Measurements from ENCODE around the gene ORC2. TPM values are rescaled to one million over a fixed set of nuclear protein-coding genes. Genes with fewer than 3 reads are reported as not detected.
"Not testable (repeated sequence)": the region's sequence is repeated elsewhere in the genome, so short reads cannot be mapped to it uniquely, and the experiment has no call there.

ORC2 gene
- total RNA-seq, 1 donor from 2014 or later = 25.5 TPM

DNA sequence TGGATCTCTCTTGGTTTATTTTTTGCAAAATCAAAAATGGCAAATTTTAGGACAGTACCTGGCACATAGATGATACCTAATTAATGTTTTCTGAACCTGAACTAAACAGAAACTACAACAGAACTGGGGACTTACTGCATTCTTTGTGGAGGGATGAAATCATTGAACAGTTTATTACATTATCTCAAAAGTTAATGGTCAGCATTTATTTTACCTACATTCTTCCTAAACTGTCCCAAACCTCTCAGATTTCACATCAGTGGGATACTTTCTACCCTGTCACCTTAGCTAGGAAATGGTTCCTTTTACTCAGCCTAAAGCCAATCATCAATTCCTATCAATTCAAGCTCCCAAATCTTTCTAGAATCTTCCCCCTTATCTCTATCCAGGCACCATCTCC, 64.0 kb downstream of the ORC2 start:
- Histone ChIP-seq H3K36me3 (ENCODE audit: insufficient read depth, low read length) (peaks cover 48% of the 10 kb centered on the region), H3K27ac (ENCODE audit: low read depth, low read length) (no peak overlapping the region), H3K27me3 (ENCODE audit: insufficient read depth, low read length) (no peaks in the 10 kb centered on the region), H3K79me2 (ENCODE audit: insufficient read depth, low read length) (no peaks in the 10 kb centered on the region), H3K4me2 (ENCODE audit: low read length) (no peak overlapping the region), H3K9me3 (ENCODE audit: insufficient read depth, low read depth, low read length) (no peaks in the 10 kb centered on the region), H3K4me1 (ENCODE audit: insufficient read depth, low read length) (no peaks in the 10 kb centered on the region), H3K4me3 (ENCODE audit: insufficient read depth, low read depth, low read length) (no peak overlapping the region), H3K9ac (ENCODE audit: low read length) (no peak overlapping the region), H4K20me1 (ENCODE audit: insufficient read depth, low read length) (no peaks in the 10 kb centered on the region), H2AFZ (ENCODE audit: low read depth, low read length) (no peak overlapping the region)
- no peak for TF ChIP-seq EZH2 (IDR thresholded peaks at IDR 0.05; ENCODE audit: insufficient read depth, low read length)
- TF ChIP-seq, protein P1, sequence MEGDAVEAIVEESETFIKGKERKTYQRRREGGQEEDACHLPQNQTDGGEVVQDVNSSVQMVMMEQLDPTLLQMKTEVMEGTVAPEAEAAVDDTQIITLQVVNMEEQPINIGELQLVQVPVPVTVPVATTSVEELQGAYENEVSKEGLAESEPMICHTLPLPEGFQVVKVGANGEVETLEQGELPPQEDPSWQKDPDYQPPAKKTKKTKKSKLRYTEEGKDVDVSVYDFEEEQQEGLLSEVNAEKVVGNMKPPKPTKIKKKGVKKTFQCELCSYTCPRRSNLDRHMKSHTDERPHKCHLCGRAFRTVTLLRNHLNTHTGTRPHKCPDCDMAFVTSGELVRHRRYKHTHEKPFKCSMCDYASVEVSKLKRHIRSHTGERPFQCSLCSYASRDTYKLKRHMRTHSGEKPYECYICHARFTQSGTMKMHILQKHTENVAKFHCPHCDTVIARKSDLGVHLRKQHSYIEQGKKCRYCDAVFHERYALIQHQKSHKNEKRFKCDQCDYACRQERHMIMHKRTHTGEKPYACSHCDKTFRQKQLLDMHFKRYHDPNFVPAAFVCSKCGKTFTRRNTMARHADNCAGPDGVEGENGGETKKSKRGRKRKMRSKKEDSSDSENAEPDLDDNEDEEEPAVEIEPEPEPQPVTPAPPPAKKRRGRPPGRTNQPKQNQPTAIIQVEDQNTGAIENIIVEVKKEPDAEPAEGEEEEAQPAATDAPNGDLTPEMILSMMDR (IDR thresholded peaks at IDR 0.05; ENCODE audit: insufficient read depth, low read depth, low read length) = no peak
- Mint-ChIP-seq H3K27me3 (ENCODE audit: low read depth, unreplicated experiment) (no peaks in the 10 kb centered on the region), H3K4me3 (ENCODE audit: unreplicated experiment) (no peak overlapping the region), H3K36me3 (ENCODE audit: low read depth, unreplicated experiment) (peaks cover 4% of the 10 kb centered on the region), H3K4me1 (ENCODE audit: low read depth, unreplicated experiment) (no peaks in the 10 kb centered on the region), H3K27ac (ENCODE audit: unreplicated experiment) (no peak overlapping the region), H3K9me3 (ENCODE audit: unreplicated experiment) (no peaks in the 10 kb centered on the region)
- FAIRE-seq = no peak
- DNase-seq (ENCODE audit: low read depth) = no peak

DNA sequence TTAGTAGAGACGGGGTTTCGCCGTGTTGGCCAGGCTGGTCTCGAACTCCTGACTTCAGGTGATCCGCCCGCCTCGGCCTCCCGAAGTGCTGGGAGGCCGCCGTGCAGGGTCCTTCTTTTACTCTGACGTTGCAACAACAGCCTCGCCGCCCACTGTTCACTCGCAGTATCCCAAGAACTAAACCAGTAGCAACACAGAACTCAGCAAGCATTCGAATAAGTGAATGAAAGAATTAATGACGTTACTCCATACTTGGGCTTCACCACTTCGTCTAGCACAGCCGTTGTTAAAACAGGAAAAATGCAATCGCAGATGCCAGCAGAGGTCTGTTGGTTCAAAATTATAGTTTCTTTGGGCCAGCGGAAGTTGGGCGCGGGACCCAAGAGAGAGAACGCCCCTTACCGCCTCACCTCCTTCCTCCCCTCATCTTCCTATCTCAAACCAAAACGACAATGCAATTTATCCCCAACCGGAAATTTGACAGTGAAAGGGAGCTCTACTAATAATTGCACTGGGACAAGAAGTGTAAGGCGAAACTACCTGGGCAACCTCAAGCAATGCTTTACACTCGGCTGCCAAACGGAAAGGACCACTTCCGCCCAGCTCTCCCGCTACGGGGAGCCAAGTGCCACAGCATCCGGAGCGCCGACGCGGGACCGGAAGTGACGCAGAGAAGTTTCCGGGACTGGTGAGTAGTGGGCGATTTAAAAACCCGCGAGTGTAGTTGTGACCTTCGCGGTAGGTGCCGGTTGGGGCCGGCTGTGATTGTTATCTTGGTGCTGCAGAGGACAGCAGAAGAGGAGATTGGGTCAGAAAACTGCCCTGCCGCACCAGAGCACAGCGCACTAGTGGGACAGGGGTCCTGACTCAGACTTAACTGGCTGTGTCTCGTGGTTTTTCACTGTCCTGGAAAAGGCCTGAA, 74.5 kb downstream of the ORC2 start, which contains the start of the genes NIF3L1 and PPIL3:
Gene NIF3L1 (plus strand): TSS at position 668 of the 922 bp plus-strand sequence. CDS start 2,573 bp downstream, outside the sequence.
Gene PPIL3 (minus strand): TSS at position 374 of the 922 bp plus-strand sequence. CDS start 1,462 bp downstream, outside the sequence.
- H3K36me3 ChIP-seq (ENCODE audit: insufficient read depth, low read length) = peaks cover 5% of the 10 kb centered on the region
- peaks cover 11% of the 10 kb centered on the region for H3K4me1 ChIP-seq (ENCODE audit: insufficient read depth, low read length)
- H2AFZ ChIP-seq (ENCODE audit: low read depth, low read length) = peak within 1 kb of the TSS; percentile 90
- H3K27ac Mint-ChIP-seq (ENCODE audit: unreplicated experiment) = peak within 1 kb of the TSS; percentile 96
- peaks cover 11% of the 10 kb centered on the region for H3K4me1 Mint-ChIP-seq (ENCODE audit: low read depth, unreplicated experiment)
- peaks cover 48% of the 10 kb centered on the region for H3K79me2 ChIP-seq (ENCODE audit: insufficient read depth, low read length)
- H3K4me3 Mint-ChIP-seq (ENCODE audit: unreplicated experiment) = peak within 1 kb of the TSS; percentile 93
- peak within 1 kb of the TSS; percentile 96 for H3K9ac ChIP-seq (ENCODE audit: low read length)
- peak; percentile 59 for FAIRE-seq
- H3K36me3 Mint-ChIP-seq (ENCODE audit: low read depth, unreplicated experiment) = peaks cover 2% of the 10 kb centered on the region
- H4K20me1 ChIP-seq (ENCODE audit: insufficient read depth, low read length) = no peaks in the 10 kb centered on the region
- H3K27me3 ChIP-seq (ENCODE audit: insufficient read depth, low read length) = no peaks in the 10 kb centered on the region
- DNase-seq (ENCODE audit: low read depth) = peak; percentile 97
- H3K9me3 ChIP-seq (ENCODE audit: insufficient read depth, low read depth, low read length) = no peaks in the 10 kb centered on the region
- H3K27me3 Mint-ChIP-seq (ENCODE audit: low read depth, unreplicated experiment) = no peaks in the 10 kb centered on the region
- peak within 1 kb of the TSS; percentile 97 for H3K27ac ChIP-seq (ENCODE audit: low read depth, low read length)
- H3K4me2 ChIP-seq (ENCODE audit: low read length) = peak within 1 kb of the TSS; percentile 87
- TF ChIP-seq, protein P1 (IDR thresholded peaks at IDR 0.05; ENCODE audit: insufficient read depth, low read depth, low read length) = no peak
- no peak for TF ChIP-seq EZH2 (IDR thresholded peaks at IDR 0.05; ENCODE audit: insufficient read depth, low read length)
- H3K4me3 ChIP-seq (ENCODE audit: insufficient read depth, low read depth, low read length) = peak within 1 kb of the TSS; percentile 94
- H3K9me3 Mint-ChIP-seq (ENCODE audit: unreplicated experiment) = no peaks in the 10 kb centered on the region

DNA sequence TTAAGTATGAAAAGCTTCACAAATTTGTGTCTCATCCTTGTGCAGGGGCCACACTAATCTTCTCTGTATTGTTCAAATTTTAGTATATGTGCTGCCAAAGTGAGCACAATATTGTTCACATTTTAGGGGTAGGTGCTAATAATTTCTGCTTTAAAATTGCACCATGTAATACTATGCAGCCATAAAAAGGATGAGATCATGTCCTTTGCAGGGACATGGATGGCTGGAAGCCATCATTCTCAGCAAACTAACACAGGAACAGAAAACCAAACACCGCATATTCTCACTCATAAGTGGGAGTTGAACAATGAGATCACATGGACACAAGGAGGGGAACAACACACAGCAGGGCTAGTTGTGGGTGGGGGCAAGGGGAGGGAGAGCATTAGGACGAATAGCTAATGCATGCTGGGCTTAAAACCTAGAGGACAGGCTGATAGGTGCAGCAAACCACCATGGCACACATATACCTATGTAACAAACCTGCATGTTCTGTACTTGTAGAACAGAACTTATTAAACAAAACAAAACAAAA, 81.7 kb downstream of the ORC2 start:
- H3K27me3 Mint-ChIP-seq (ENCODE audit: low read depth, unreplicated experiment); H3K27ac ChIP-seq (ENCODE audit: low read depth, low read length); H3K9me3 Mint-ChIP-seq (ENCODE audit: unreplicated experiment): not testable (repeated sequence)

More for the DNA sequence above, 81.7 kb downstream of the ORC2 start:
- not testable (repeated sequence) for H3K27ac Mint-ChIP-seq (ENCODE audit: unreplicated experiment); H3K27me3 ChIP-seq (ENCODE audit: insufficient read depth, low read length); H3K9me3 ChIP-seq (ENCODE audit: insufficient read depth, low read depth, low read length); FAIRE-seq; H3K4me3 Mint-ChIP-seq (ENCODE audit: unreplicated experiment); H3K4me1 Mint-ChIP-seq (ENCODE audit: low read depth, unreplicated experiment); H3K4me3 ChIP-seq (ENCODE audit: insufficient read depth, low read depth, low read length); H4K20me1 ChIP-seq (ENCODE audit: insufficient read depth, low read length); H3K4me1 ChIP-seq (ENCODE audit: insufficient read depth, low read length); H2AFZ ChIP-seq (ENCODE audit: low read depth, low read length); H3K36me3 Mint-ChIP-seq (ENCODE audit: low read depth, unreplicated experiment); H3K4me2 ChIP-seq (ENCODE audit: low read length); H3K9ac ChIP-seq (ENCODE audit: low read length); DNase-seq (ENCODE audit: low read depth); H3K79me2 ChIP-seq (ENCODE audit: insufficient read depth, low read length)
- H3K36me3 ChIP-seq (ENCODE audit: insufficient read depth, low read length) = peaks cover 35% of the 10 kb centered on the region

All from astrocyte (in vitro differentiated cells and primary cell).